Left lung (tissue), 10 donors: Measurements from ENCODE around the gene RNMT. TPM values are rescaled to one million over a fixed set of nuclear protein-coding genes. Genes with fewer than 3 reads are reported as not detected.

Experiments used
- ATAC-seq: fragments of 200-7000 bp; cut with Tn5 transposase; one replicate; pipeline ENCODE4 v1.9.1; 2020; ENCODE audit warnings: moderate library complexity
- DNase-seq, 4 donors: peaks; one replicate each; pipeline ENCODE4 v3.0.0-alpha.2; 2013 to 2020
- H3K27ac ChIP-seq, 2 donors: fragments of 200-600 bp; sonication (generic) in 1 of 2; one replicate each; pipeline versions ENCODE4 v1.5.0 to v1.8.0; 2020 to 2021
- H3K27me3 ChIP-seq, 2 donors: fragments of 200-600 bp; sonication (generic) in 1 of 2; one replicate each; pipeline versions ENCODE4 v1.5.0 to v1.8.0; 2020 to 2021
- H3K36me3 ChIP-seq, 2 donors: fragments of 200-600 bp; sonication (generic) in 1 of 2; one replicate each; pipeline versions ENCODE4 v1.5.0 to v1.8.0; 2020 to 2021
- H3K4me1 ChIP-seq, 2 donors: fragments of 200-600 bp; one replicate each; pipeline ENCODE4 v1.8.0; 2021
- H3K4me3 ChIP-seq, 2 donors: fragments of 200-600 bp; sonication (generic) in 1 of 2; one replicate each; pipeline versions ENCODE4 v1.5.0 to v1.8.0; 2020 to 2021; ENCODE audit warnings: mild to moderate bottlenecking in 1 of 2
- H3K9me3 ChIP-seq, 2 donors: fragments of 200-600 bp; sonication (generic) in 1 of 2; one replicate each; pipeline versions ENCODE4 v1.5.0 to v1.8.0; 2020 to 2021
- intact Hi-C, 2 donors: fragments of 100-400 bp; cut with DNase I; formaldehyde crosslinking; loops; one replicate each; pipeline versions ENCODE4 v1.11.2 to v1.14.2; 2022
- polyA plus RNA-seq, 6 donors: library from polyadenylated mRNA; unstranded; fragments of 120-200 nt; gene quantifications; one replicate each; pipeline ENCODE4 v1.2.1, GENCODE V29; 2013; ENCODE audit not compliant: insufficient read length in 6 of 6
- total RNA-seq, 2 donors: library from RNA; stranded (reverse); fragmentation: NEBNext Ultra II Directional; extraction: Animal tissue kit (Norgen Biotek cat#: 25700); gene quantifications; one replicate each; pipeline ENCODE4 v1.2.1, GENCODE V29; 2021
- TF ChIP-seq, protein P1 (sequence below), 2 donors: fragments of 200-600 bp; sonication (generic) in 1 of 2; IDR thresholded peaks; one replicate each; pipeline versions ENCODE4 v1.5.0 to v1.8.0; 2021; ENCODE audit warnings: antibody characterized with exemption in 2 of 2
- donor health status: DM: no; HTN: yes; CAD: no.
- donor health status: DM: no; HTN: no; CAD: no.

RNMT gene
- total and polyA plus RNA-seq, 8 donors = 21.9 to 52.7 (median 44.5) TPM

DNA sequence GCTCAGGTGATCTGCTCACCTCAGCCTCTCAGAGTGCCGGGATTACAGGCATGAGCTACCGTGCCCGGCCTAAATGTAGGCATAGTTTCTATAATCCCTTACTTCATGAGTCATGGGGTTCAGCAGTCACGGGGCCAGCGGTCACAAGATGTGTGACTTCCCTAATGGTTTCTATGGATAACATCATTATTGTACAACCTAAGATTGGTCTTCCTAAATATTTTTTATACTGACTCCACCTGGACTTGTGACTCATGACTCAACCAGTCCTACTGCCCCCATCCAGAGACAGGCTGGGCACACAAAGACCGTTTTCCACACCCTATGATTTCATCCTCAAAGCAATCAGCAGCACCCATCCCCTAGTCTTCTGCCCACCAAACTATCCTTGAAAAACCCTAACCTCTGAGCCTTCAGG, 16.1 kb upstream of the RNMT start:
- H3K9me3 ChIP-seq = peaks cover 0 to 4% of the 10 kb centered on the region in 2 donors
- no peak for ATAC-seq
- TF ChIP-seq, protein P1, sequence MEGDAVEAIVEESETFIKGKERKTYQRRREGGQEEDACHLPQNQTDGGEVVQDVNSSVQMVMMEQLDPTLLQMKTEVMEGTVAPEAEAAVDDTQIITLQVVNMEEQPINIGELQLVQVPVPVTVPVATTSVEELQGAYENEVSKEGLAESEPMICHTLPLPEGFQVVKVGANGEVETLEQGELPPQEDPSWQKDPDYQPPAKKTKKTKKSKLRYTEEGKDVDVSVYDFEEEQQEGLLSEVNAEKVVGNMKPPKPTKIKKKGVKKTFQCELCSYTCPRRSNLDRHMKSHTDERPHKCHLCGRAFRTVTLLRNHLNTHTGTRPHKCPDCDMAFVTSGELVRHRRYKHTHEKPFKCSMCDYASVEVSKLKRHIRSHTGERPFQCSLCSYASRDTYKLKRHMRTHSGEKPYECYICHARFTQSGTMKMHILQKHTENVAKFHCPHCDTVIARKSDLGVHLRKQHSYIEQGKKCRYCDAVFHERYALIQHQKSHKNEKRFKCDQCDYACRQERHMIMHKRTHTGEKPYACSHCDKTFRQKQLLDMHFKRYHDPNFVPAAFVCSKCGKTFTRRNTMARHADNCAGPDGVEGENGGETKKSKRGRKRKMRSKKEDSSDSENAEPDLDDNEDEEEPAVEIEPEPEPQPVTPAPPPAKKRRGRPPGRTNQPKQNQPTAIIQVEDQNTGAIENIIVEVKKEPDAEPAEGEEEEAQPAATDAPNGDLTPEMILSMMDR (IDR thresholded peaks at IDR 0.05) = no peak

DNA sequence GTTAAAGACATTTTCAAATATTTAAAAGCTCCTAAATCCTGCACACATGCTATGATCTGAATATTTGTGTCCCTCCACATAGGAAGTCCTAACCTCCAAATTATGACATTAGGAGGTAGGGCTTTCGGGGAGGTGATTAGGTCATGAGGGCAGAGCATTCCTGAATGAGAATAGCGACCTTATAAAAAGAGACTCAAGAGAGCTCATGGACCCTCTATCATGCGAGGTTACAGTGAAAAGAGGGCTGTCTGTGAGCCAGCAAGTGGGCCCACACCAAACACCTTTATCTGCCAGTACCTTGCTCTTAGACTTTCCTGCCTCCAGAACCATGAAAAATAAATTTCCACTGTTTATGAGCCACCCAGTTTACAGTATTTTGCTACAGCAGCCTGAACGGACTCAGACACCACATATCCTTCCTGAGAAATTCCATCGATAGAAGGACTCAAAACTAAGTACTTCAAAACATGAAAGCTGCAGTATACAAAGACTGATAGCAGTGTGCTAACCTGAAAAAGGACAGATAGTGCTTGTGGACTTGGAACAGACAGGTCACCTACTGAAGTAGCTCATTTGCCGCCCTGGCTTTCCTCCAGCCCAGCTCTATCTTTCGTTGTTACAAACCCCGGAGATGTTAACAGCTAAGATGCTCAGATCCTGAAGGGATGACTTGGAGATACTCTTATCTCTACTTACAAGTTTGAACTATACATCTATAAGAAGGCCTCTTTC, 13.9 kb upstream of the RNMT start:
- TF ChIP-seq, protein P1 (IDR thresholded peaks at IDR 0.05) = no peak
- ATAC-seq = no peak
- H3K27ac ChIP-seq = no peak overlapping the region
- H3K4me3 ChIP-seq = no peak overlapping the region
- H3K27me3 ChIP-seq = no peaks in the 10 kb centered on the region
- peaks cover 0 to 2% of the 10 kb centered on the region in 2 donors for H3K9me3 ChIP-seq
- intact Hi-C loops = no loop called here
- no peak for DNase-seq
- no peaks in the 10 kb centered on the region for H3K4me1 ChIP-seq
- H3K36me3 ChIP-seq = no peaks in the 10 kb centered on the region

More for the DNA sequence above, 16.1 kb upstream of the RNMT start:
- no peak for DNase-seq
- Histone ChIP-seq H3K4me1 (no peaks in the 10 kb centered on the region), H3K4me3 (no peak overlapping the region), H3K27me3 (no peaks in the 10 kb centered on the region), H3K27ac (no peak overlapping the region), H3K36me3 (no peaks in the 10 kb centered on the region)
- intact Hi-C loops = no loop called here

DNA sequence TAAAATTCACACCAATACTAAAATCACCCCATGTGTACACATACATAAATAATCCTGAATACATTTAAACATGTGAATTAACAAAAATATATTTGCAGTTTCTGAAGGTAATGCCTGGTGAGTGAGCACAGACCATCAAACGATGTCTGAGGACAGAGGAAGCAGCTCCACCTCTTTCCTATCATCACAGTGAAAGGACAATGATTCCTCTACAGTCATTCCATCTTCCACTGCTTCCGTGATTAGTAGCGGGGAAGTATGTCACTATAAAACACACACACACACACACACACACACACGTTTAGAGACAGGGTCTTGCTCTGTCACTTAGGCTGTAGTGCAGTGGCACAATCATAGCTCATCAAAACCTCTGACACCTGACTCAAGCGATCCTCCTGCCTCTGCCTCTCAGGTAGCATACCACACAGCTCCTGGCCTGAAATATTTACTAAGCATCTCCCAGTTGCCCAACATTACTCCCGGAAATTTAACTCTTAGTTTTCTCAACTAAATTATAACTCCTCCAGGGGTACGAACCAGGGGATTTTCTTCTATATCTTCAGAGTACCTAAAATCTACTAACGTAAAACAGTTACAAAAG, 12.9 kb upstream of the RNMT start:
- TF ChIP-seq, protein P1 (IDR thresholded peaks at IDR 0.05) = no peak
- Histone ChIP-seq H3K4me1 (no peaks in the 10 kb centered on the region), H3K27ac (no peak overlapping the region), H3K9me3 (peaks cover 0 to 5% of the 10 kb centered on the region in 2 donors), H3K4me3 (no peak overlapping the region), H3K36me3 (no peaks in the 10 kb centered on the region), H3K27me3 (no peaks in the 10 kb centered on the region)
- intact Hi-C loops = no loop called here
- DNase-seq (no peak), ATAC-seq (no peak)

DNA sequence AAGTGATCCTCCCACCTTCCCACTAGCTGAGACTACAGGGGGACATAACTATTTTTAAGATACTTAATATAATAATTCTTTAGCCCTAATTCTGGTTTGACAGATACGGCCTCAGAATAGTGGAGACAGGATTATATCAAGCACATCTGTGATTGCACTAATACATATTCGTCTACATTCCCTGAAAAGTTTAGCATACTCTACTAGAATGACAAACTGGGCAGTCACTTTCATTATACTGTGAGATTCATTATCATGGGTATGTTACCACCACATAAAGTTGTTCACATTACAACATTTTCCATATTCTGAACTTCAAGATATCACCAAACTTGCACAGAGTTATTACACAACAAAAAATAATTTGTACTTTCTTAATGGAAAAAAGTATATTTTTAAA, 11.1 kb upstream of the RNMT start:
- H3K36me3 ChIP-seq = no peaks in the 10 kb centered on the region
- H3K9me3 ChIP-seq = peaks cover 0 to 5% of the 10 kb centered on the region in 2 donors
- no peak overlapping the region for H3K4me3 ChIP-seq
- intact Hi-C loops = no loop called here
- no peaks in the 10 kb centered on the region for H3K27me3 ChIP-seq
- TF ChIP-seq, protein P1 (IDR thresholded peaks at IDR 0.05) = no peak
- ATAC-seq = no peak
- no peaks in the 10 kb centered on the region for H3K4me1 ChIP-seq
- no peak overlapping the region for H3K27ac ChIP-seq
- no peak for DNase-seq

DNA sequence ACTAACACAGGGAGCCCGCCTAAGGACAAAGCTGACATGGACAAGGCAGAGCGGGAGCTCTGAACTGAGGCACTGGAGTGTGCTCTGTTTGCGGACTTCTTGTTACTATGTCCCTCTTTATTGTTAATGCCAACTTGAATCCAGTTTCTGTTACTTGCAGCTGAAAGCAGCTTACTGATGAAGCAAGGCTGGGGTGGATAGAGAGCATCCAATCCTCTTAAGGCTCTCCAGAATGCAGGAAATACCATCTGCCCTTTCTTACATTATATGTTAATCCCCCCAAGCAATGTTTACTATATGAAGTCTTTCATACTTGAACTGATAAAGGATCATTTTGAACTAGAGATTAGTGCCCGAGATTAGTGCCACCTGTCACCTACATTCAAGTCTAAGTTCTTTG, 9.6 kb upstream of the RNMT start:
- H3K4me1 ChIP-seq = no peaks in the 10 kb centered on the region

More for the DNA sequence above, 9.6 kb upstream of the RNMT start:
- Histone ChIP-seq H3K27ac (no peak overlapping the region), H3K4me3 (no peak overlapping the region), H3K9me3 (peaks cover 0 to 5% of the 10 kb centered on the region in 2 donors), H3K27me3 (no peaks in the 10 kb centered on the region), H3K36me3 (no peaks in the 10 kb centered on the region)
- no peak for DNase-seq
- intact Hi-C loops = no loop called here
- ATAC-seq = no peak
- TF ChIP-seq, protein P1 (IDR thresholded peaks at IDR 0.05) = no peak
